ENCODE results near the gene ZNF622.

- no peak for TF ChIP-seq CTCF (IDR thresholded peaks at IDR 0.05; ENCODE audit: low read length)
- TF ChIP-seq EZH2 (IDR thresholded peaks at IDR 0.05; ENCODE audit: borderline replicate concordance, low read length), result no peak
Measured at GRCh38 chr5:16484081-16484480, 18.5 kb upstream of the ZNF622 start.
